Skin epidermis (tissue), 12 donors: ENCODE measurements around the gene WDR73.
"Not testable (repeated sequence)": the region's sequence is repeated elsewhere in the genome, so short reads cannot be mapped to it uniquely, and the experiment has no call there.

Experiments used
- H3K27ac ChIP-seq, 21 experiments: fragments of 200-600 bp; sonication (generic) in 11 of 21; one replicate each; pipeline ENCODE4 v1.5.0; 2020; ENCODE audit warnings: mild to moderate bottlenecking in 3 of 21, inconsistent platforms in 2 of 21, moderate library complexity in 2 of 21
- H3K4me3 ChIP-seq, 7 experiments: fragments of 200-600 bp; sonication (generic) in 2 of 7; one replicate each; pipeline ENCODE4 v1.5.0; 2020; ENCODE audit warnings: inconsistent platforms in 2 of 7, mild to moderate bottlenecking in 2 of 7, moderate library complexity in 1 of 7

The WDR73 gene

DNA sequence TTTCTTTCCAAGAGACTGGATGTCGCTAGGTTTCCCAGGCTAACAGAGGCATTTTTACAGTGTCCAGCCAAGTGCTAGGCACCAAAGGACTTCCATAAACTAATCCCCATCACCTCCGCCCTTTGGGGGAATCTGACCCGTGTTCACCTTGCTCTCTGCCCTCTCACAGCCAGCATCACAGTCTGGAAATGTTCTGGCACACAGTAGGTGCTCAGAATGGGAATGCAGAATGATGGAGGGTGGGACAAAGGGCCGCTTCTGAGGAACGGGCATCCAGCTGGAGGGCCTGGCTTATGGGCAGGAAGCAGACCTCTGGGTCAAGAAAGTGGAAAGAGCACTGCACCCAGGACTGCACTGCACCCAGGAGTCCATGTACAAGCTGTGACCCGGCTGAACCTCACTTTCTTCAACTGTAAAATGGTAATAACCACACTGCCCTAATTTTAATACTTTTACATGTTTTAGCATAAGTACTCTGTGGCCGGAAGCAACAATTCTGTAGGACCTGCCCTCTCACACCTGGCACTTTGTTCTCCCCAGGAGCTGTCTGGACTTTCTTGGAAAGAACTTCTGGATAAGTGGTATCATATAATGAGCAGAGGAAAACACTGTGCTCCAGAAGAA is 4.8 kb upstream of the WDR73 start:
- Histone ChIP-seq H3K27ac (peak overlapping the region in 16 of 21 experiments; percentile 42 to 88 (median 80)), H3K4me3 (peak overlapping the region; percentile 46 to 70 (median 54))

DNA sequence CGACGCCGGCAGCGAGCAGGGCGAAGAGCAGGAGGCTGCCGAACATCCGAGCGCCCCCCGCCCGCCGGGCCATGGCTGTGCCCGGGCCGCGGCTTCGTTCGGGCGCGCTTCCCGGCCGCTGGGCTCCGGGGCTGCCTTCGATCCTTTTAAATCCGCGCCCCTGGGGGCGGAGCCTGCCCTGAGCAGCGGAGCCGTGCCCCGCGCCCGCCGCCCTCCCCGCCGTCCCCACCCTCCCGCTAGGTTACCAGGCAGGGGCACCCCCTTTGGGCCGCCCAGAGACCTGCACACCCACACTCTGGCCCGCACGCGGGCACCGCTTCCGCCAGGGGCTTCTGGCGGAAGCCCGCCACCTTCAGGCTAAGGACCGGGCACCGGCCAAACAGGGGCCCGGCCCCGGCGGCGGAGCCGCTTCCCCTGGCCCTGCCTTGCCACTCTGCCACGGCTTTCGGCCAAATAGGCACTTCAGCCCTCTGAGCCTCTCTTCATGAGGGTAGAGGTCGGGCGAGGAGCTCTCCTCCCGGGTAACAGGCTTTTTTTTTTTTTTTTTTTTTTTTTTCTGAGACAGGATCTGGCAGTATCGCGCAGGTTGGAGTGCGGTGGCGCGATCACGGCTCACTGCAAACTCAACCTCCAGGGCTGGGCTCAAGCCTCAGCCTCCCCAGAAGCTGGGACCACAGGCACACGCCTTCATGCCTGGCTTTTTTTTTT is 4.2 kb upstream of the WDR73 start, which contains the start of gene NMB:
NMB (minus strand) TSS at position 120 of the 708 bp plus-strand sequence; CDS start at position 73, 47 bp downstream.
- Histone ChIP-seq H3K4me3 (peak within 1 kb of the TSS; percentile 46 to 70 (median 54)), H3K27ac (peak within 1 kb of the TSS; percentile 7 to 88 (median 76))

DNA sequence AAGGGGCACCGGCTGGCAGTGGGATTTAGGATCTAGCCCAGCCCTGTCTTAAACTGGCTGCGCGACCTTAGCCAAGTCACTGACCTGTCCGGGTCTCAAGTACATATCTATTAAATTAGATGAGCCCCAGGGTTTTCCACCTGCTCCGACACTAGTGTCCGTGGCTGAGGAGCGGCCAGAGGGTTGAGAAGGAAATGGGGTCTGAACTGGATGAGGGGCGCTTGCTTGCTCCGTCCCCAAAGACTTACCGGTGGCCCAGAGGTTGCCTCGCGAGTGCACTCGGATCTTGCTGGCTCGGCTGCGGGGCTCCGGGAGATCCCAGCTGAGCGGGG is 3.6 kb upstream of the WDR73 start:
- H3K4me3 ChIP-seq = peak overlapping the region; percentile 46 to 70 (median 54)
- H3K27ac ChIP-seq = peak overlapping the region in 20 of 21 experiments; percentile 24 to 88 (median 76)

DNA sequence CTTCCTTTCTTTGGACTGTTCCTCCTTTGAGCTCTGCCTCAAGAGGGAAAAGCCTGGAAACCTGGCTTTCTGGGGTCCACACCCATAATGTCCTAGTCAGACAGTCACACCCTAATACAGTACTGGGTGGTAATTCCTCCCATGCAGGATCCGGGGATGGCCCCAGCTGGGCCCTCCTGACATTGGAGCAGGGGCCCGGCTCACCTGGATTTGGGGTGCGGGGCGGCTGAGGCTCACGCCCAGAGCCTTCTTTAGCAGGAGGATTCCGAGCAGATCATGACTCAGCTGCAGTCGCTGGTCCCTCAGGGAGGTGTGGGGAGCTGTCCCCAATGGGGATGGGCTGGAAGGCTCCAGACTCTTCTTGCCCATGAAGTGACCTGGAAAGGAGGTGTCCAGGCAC is 2.9 kb upstream of the WDR73 start:
- no peak overlapping the region for H3K27ac ChIP-seq
- H3K4me3 ChIP-seq = no peak overlapping the region

DNA sequence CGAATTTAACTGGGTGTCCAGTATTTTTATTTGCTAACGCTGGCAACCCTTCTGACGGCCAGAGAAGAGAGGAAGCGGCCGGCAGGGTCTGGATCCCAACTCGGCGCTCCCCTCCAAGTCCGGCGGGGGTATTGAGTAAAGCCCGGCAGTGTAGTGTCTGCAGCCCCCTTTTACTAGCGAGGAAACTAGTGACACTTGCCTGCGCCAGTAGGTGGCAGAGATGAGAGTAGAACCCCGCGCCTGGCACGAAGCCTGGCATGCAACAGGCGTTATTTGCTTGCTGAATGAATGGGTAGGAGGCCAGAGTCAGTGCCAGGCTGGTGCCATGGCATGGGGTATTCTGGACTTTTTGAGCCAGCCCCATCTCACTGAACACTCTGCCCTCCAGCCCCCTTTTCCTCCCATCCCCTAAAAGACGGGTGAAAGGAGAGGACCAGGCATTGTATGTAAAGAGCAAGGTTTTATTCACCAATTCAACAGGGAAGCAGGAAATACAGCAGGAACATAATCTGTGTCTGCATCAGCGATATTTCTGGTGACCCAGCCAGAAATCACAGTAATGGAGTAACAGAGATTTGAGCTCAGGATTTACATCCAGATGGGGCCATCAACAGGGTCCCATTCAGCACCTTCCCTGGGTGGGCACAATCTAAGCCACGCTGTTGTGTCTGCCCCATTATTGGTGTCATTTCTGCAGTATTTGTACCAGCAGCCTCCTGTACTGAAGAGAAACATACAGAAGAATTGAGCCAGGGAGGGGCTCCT is 788 bp upstream of the WDR73 start:
- Histone ChIP-seq H3K27ac (peak overlapping the region in 20 of 21 experiments; percentile 62 to 93 (median 86)), H3K4me3 (peak overlapping the region; percentile 57 to 85 (median 81))

DNA sequence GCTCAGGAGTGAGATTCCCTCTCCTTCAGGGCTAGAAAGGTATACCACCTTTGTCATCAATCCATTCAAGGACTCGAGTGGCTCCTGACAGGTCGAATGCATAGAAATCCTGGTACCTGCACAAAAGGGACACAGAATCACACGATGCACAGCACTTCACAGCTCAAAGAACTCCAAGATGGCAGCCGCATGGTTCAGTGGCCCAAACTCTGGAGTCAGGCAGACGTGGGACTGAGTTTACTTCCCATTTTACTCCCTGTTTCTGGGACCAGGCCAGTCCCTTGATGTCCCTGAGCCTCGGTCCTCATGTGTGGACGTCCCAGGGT is 536 bp downstream of the WDR73 start:
- Histone ChIP-seq H3K27ac (peak overlapping the region; percentile 31 to 93 (median 86)), H3K4me3 (peak overlapping the region; percentile 57 to 85 (median 81))

DNA sequence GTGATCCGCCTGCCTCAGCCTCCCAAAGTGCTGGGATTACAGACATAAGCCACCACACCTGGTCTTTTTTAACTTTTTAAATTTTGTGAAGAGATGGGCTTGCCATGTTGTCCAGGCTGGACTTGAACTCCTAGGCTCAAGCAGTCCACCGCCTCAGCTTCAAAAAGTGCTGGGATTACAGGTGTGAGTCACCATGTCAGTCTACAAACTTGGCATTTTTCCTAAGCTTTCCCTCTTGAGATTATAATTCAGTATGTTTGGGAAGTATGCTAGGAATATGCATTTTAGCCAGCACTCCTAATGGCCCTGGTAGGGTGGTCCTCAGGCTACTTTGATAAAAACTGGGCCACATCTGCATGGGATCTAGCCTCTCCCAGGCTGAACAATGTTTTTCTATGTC is 4.4 kb downstream of the WDR73 start:
- H3K4me3 ChIP-seq = no peak overlapping the region
- peak overlapping the region in 2 of 21 experiments; percentile 28 to 49 for H3K27ac ChIP-seq

DNA sequence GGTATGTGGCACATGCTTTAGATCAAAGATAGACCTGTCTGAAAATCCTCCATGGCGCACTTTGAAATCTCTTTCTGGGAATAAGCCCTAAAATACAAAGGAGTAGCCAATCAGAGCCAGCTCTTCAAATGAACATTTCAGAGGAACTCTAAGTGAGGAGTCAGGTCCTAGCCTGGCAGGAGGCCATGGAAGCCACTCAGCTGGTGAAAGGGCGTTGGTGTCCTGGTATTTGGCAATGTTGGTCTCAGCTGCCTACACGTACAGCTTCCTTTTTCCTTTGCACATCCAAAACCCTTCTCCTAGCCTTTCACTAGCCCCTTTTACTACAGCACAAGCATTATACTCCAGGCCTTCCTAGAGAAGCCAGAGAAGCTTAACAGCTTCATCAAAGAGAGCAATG is 5.5 kb downstream of the WDR73 start:
- H3K4me3 ChIP-seq = no peak overlapping the region

DNA sequence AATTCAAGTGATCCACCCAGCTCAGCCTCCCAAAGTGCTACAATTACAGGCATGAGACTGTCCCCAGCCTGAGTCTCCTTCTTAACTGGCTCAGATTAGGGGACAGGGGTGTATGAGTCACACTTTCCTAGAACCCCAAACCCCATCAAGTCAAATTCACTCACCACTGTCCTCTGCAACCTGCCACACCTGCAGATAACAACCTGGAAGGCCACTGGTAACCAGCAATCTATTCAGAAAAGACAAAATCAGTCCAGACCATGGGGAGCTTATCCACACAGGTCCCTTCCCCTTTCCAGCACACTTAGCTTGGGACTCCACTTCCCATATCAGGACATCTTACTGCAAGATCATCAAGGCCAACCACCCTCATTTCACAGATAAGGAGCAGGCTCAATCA is 6.4 kb downstream of the WDR73 start:
- H3K27ac ChIP-seq = no peak overlapping the region
- H3K4me3 ChIP-seq = no peak overlapping the region

More for the DNA sequence above, 5.5 kb downstream of the WDR73 start:
- no peak overlapping the region for H3K27ac ChIP-seq

DNA sequence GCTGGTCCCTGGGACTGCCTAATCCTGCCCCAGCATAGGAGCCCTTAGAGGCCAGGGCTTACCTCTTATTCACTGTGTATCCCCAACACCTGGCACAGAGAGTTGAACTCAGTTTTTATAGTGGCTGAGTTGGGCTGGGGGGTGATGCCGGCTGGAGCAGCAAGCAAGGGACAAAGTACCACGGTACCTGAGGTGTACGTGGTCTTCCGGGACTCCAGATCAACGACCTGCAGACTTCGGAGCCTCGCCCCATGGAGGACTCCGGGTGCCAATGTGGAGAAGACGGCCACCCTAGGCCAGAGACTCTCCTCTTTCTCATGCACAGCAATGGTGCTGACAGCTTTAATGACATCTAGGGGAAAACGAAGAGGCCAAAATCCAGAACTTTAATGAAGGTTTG is 8.1 kb downstream of the WDR73 start:
- Histone ChIP-seq H3K4me3 (no peak overlapping the region), H3K27ac (no peak overlapping the region)

DNA sequence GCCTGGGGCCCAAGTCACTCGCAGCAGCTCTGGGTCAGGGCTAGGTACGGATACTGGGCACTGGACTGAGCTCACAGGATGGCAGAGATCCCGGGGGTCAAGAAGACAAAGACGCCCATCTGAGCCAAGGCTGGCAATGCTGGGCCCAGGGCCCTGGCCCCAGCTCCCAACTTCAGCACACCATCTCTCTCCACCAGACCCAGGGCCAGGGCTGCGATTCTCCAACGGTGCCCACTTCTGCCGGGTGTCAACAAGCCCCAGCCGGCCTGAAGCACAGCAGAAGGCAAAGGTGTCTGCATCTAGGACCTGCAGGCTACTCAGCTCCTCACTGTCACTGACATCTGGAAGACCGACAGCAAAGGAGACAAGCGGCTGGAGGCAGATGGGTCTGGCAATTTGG is 8.6 kb downstream of the WDR73 start:
- Histone ChIP-seq H3K27ac (no peak overlapping the region), H3K4me3 (no peak overlapping the region)

DNA sequence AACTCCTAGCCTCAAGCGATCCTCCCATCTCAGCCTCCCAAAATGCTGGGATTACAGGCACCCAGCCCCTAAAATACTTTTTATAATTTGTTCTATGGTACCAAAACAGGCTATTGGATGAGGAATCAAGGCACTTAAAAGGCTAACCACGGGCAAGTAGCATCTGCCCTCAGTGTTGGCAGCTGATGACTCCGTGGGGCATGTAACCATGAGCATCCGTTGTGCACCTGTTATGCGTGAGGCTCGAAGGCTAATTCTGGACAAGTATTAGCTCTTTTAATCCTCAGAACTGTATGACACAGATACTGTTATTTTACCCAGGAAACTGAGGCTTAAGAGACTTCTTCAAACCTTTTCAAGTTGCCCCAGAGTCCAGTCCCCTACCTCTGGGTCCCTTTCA is 10.2 kb downstream of the WDR73 start:
- no peak overlapping the region for H3K4me3 ChIP-seq
- no peak overlapping the region for H3K27ac ChIP-seq

DNA sequence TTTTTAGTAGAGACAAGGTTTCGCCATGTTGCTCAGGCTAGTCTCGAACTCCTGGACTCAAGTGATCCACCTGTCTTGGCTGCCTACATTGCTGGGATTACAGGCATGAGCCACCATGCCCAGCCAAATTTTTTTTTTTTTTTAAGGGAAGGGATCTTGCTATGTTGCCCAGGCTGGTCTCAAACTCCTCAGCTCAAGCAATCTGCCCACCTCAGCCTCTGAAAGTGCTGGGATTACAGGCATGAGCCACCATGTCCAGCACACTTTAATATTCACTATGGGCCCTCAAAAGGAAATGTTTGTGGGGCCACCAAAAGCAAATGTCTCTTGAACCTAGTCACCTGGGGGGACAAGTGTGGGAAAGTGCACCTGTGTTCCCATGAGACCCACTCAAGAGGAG is 11.4 kb downstream of the WDR73 start:
- not testable (repeated sequence) for H3K4me3 ChIP-seq

DNA sequence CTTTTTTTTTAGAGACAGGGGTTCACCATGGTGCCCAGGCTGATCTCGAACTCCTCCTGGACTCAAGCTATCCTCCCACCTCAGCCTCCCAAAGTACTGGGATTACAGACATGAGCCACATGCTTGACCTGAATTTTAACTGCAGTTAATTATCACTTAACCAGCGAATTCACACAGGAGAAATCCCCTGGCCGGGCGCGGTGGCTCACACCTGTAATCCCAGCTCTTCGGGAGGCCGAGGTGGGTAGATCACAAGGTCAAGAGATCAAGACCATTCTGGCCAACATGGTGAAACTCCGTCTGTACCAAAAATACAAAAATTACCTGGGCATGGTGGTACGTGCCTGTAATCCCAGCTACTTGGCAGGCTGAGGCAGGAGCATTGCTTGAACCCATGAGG is 12.2 kb downstream of the WDR73 start:
- not testable (repeated sequence) for H3K27ac ChIP-seq, H3K4me3 ChIP-seq

More for the DNA sequence above, 11.4 kb downstream of the WDR73 start:
- not testable (repeated sequence) for H3K27ac ChIP-seq

DNA sequence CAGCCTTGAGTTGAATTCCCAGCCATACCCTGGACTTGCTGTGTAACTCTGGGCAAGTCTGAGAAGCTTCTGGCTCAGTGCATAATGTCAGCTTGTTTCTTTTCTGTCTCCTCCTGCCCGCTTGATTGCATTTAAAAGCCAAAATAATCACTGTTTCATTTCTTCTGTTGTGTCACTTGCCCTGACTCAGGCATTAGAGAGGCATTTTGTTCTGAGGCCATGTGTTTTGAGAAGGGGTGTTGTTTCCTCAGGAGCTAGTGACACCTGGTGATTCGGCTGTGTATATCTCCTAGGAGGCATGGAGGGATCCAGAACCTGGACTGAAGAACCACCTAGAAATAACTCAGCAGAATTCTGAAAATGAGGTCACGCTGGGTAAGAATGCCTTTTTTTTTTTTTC is 16.0 kb downstream of the WDR73 start:
- peak overlapping the region in 1 of 21 experiments; percentile 29 for H3K27ac ChIP-seq

DNA sequence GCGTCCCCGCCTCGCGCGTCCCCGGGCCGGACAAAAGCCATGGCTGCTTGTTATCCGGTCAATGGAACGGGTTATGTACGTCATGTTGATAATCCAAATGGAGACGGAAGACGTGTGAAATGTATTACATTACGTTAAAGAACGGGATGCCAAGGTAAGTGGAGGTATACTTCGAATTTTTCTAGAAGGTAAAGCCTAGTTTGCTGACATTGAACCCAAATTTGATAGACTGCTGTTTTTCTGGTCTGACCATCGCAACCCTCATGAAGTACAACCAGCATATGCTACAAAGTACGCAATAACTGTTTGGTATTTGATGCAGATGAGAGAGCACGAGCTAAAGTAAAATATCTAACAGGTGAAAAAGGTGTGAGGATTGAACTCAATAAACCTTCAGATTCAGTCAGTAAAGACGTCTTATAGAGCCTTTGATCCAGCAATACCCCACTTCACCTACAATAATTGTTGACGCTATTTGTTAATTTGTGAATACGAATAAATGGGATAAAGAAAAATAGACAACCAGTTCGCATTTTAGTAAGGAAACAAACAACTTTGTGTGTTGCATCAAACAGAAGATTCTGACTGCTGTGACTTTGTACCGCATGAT is 19.8 kb downstream of the WDR73 start:
- H3K27ac ChIP-seq = peak overlapping the region; percentile 64 to 94 (median 88)

More for the DNA sequence above, 16.0 kb downstream of the WDR73 start:
- no peak overlapping the region for H3K4me3 ChIP-seq

DNA sequence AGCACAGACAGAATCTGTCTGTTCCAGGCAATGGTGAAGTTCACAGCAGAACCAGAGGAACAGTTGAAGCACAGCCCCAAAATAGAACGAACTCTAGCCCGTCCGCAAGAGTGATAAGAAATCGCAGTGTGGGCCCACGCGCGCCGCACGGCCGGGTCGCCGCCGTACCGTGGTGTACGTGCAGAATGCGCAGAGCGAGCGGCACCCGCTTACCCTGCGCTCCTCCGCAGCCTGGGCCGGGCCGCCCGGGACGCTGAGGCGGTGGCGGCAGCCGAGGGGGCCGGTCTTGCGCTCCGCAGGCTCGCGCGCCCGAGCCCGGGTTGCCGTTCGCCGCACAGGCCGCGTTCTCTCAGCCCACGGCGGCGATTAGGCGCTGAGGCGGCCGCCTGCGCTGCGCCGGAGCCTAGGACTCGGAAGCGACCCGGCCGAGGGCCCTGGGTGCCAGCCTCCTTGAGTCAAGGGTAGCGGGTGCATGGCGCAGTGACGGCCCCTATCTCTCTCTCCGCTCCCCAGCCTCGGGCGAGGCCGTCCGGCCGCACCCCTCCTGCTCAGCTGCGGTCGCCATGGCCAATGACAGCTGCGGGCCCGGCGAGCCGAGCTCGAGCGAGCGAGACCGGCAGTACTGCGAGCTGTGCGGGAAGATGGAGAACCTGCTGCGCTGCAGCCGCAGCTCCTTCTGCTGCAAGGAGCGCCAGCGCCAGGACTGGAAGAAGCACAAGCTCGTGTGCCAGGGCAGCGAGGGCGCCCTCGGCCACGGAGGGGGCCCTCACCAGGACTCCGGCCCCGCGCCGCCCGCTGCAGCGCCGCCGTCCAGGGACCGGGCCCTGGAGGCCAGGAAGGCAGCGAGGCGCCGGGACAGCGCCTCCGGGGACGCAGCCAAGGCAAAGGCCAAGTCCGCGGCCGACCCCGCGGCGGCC is 20.5 kb downstream of the WDR73 start:
- peak overlapping the region; percentile 53 to 71 (median 58) for H3K4me3 ChIP-seq
- peak overlapping the region; percentile 64 to 94 (median 88) for H3K27ac ChIP-seq

More for the DNA sequence above, 19.8 kb downstream of the WDR73 start:
- H3K4me3 ChIP-seq = peak overlapping the region; percentile 53 to 71 (median 58)

DNA sequence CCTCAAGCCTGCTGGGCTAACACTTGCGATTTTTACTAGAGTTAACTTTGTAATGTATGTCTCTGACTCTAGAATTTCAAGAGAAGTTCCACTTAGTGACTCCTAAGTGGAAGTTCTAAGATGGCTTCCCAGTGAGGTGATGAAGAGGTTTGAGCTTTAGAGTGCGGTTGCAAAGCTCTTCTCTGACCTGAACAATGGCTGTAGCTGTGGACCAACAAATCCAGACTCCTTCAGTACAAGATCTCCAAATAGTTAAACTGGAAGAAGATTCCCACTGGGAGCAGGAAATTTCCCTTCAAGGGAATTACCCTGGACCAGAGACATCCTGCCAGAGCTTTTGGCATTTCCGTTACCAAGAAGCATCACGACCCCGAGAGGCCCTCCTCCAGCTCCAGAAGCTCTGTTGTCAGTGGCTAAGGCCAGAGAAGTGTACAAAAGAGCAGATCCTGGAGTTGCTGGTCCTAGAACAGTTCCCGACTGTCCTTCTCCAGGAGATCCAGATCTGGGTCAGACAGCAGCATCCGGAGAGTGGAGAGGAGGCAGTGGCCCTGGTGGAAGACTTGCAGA is 22.3 kb downstream of the WDR73 start:
- peak overlapping the region; percentile 49 to 80 (median 60) for H3K4me3 ChIP-seq
- H3K27ac ChIP-seq = peak overlapping the region in 20 of 21 experiments; percentile 56 to 94 (median 84)

DNA sequence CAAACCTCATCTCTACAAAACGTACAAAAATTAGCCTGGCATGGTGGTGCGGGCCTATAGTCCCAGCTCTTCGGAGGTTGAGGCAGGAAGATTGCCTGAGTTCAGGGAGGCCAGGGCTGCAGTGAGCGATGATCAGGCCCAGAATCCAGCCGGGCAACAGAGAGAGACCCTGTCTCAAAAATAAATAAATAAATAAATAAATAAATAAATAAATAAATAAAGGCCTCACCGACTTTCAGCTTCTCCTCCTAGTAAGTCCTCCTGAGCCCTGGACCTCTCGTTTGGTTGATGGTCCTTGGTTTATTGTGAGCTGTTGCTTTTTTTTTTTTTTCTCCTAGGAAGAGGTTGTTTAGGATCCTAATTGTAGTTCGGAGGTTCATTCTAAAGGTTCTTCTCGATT is 25.1 kb downstream of the WDR73 start:
- H3K27ac ChIP-seq = no peak overlapping the region
- no peak overlapping the region for H3K4me3 ChIP-seq
